ENCODE data around the gene ARID1B.

- no peak for TF ChIP-seq IKZF5 (CRISPR knock-in tag; IDR thresholded peaks at IDR 0.05)
- TF ChIP-seq ZNF329 (CRISPR knock-in tag; IDR thresholded peaks at IDR 0.05; ENCODE audit: low read depth): no peak
- no peak for TF ChIP-seq ATM (IDR thresholded peaks at IDR 0.05; ENCODE audit: borderline replicate concordance)
- no peak for TF ChIP-seq ETV5 (CRISPR knock-in tag; IDR thresholded peaks at IDR 0.05; ENCODE audit: borderline replicate concordance)
- no peak for TF ChIP-seq FOXM1 (CRISPR knock-in tag; IDR thresholded peaks at IDR 0.05)
- no peak for TF ChIP-seq FOXA1 (IDR thresholded peaks at IDR 0.05)
- TF ChIP-seq FOXA1 (CRISPR knock-in tag; IDR thresholded peaks at IDR 0.05): no peak
- TF ChIP-seq CTCF (CRISPR knock-in tag; IDR thresholded peaks at IDR 0.05): no peak
These were observed 91.2 kb downstream of the ARID1B start for GRCh38 chr6:156868385-156868784.
